Brain pericyte (primary cell): ENCODE results near the gene RAB40B.

Experiments used
- DNase-seq: peaks from one replicate; pipeline ENCODE4 v3.0.0-alpha.2; 2012; ENCODE audit warnings: low read depth, low spot score

The RAB40B gene

DNA sequence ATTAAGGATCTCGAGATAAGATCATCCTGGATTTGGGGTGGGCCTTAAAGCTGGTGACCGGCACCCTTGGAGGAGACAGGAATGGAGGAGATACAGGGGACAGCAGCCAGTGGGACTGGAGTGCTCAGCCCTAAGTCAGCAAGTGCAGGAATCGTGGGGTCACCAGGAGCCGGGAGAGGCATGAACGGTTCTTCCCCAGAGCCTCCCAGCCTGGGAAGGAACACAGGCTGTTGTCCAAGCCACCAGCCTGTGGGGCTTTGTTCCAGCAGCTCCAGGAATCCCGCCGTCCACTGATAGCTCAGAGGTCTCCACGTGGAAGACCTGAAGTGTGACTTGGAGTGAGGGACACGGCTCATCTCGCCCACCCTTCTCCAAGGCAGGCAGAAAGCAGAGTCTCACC lies 47.8 kb downstream of the RAB40B start:
- DNase-seq: no peak

DNA sequence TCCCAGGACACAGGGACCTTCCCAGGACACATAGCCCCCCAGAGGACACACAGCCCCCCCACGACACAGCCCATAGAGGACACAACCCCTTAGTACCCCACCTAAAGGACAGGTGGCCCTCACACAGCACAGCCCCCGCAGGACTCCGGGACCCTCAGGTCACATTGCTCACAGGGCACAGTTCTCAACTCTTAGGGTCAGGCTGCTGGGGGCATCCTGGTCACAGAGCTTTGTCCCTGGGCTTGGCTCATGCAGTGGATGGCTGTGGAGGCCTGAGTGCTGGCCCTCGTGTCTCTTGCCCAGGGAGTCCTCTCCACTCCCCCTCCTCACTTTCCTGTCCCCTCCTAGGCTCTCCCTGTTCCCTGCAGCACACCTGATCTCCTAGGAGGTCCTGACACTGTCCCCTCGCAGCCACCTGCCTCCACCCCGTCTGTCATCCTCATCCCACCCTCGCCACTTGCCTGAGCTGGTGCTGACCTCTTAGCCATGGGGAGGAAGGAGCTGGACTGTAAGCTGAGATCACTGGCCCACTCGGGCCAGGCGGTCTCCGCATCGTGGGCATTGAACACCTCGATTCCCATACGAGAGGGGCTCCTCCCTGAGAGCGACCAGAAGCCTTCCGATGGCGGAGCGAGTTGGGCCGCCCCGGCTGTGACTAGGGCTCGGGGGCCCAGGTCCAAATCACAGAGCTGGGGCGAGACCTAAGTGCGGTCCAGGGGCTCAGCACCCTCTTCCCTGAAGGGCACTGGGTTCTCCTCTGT lies 48.8 kb downstream of the RAB40B start:
- DNase-seq: no peak

DNA sequence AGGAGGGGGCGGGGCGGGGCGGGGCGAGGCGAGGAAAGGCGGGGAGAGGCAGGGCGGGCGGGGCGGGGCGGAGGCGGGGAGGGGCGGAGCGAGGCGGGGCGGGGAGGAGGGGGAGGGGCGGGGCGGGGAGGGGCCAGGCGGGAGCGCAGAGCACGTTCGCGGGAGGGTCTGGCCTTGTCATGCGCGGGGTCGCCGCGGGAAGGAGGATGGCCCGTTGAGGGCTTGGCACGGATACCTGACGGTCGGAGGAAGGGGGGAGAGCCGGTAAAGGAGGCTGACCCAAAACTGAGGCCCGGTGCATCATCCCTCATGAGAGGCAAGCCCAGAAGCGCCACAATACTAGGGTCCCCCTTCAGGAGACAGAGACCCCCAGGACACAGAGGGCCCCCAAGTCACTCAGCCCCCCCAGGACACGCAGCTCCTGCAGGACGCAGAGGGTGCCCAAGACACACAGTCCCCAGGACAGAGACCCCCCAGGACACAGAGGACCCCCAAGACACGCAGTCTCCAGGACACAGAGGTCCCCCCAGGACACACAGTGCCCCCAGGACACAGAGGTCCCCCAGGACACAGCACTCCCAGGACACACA lies 49.7 kb downstream of the RAB40B start:
- DNase-seq: no peak

DNA sequence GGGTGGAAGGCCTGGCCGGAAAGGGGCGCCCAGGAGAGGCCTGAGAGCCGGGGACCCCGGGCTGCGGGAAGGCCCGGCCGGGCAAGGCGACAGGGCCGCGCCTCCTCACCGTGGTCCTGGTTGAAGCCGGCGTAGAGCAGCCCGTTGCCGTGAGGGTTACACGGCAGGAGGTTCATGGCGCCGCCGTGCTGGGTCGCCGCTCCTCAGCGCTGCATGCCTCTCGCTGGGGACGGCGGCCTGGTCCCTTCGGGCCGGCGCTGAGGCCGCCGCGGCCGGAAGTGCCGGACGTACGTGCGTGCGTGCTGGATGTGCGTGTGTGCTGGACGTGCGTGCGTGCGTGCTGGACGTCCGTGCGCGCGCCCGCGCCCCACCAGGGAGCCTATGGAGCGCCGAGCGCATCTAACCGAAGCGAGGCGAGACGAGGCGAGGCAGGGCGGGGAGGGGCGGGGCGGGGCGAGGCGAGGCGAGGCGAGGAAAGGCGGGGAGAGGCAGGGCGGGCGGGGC lies 50.3 kb downstream of the RAB40B start, which contains the start of gene WDR45B:
Gene WDR45B (minus strand): TSS at position 280 of the 504 bp plus-strand sequence. CDS start 104 bp downstream, at position 176.
- peak; percentile 88 for DNase-seq

DNA sequence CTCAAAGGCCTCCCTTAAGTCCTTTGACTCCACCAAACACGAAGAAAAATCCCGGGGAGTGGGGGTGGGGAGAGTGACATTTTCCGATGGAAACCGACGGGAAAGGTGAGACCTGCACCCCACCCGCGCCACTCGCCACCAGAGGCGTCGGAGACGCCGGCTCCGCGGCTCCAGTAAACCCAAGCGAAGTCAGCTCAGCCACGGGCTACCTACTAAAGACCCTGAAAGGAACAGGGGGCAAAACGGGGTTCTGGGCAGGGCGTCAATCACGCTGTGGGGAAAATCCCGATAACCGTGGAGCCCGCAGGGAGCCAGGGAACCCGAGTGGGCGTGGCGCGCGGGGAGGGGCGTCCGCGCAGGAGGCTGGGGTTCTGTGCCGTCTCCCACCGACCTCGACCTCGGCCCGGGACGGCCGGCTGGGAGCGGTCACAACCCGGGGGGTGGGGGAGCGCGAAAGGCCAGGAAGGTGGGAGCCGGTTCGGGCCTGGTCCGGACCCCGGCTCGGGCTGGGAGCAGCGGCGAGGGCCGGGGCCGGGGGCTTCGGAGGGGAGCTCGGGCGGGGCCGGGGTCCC lies 50.8 kb downstream of the RAB40B start:
- no peak for DNase-seq

DNA sequence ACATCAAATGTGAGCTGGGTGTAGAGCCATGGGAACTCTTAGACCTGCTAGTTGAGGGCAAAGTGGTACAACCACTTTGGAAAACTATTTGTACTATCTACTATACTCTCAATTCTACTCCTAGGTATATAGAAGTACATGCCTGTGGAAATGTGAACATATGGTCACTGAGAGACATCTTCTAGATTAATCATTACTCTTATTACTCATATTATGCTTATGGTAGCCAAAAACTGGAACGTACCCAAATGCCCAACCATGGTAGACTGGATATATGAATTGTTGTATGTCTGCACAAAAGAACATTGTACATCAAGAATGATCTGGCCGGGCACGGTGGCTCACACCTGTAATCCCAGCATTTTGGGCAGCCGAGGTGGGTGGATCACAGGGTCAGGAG lies 53.0 kb downstream of the RAB40B start:
- no peak for DNase-seq

GRCh38 chr17:82644148-82644547 lies 54.4 kb downstream of the RAB40B start:
- no peak for DNase-seq

DNA sequence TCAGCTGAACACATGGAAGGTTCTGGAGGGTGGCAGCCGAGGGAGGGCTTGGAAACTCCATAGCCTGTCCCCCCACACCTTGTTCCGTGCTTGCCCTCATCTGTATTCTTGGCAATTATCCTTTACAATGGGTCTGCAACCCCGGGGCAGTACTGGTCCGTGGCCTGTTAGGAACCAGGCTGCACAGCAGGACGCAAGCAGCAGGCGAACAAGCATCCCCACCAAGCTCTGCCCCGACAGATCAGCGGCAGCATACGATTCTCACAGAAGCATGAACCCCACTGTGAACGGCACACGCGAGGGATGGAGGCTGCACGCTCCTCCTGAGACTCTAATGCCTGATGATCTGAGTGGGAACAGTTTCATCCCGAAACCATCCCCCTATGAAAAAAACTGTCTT lies 56.5 kb downstream of the RAB40B start:
- DNase-seq: no peak

- DNase-seq: no peak
These were observed 58.5 kb downstream of the RAB40B start for GRCh38 chr17:82640036-82640435.

- DNase-seq: no peak
These were observed 58.9 kb downstream of the RAB40B start for GRCh38 chr17:82639628-82640027.

DNA sequence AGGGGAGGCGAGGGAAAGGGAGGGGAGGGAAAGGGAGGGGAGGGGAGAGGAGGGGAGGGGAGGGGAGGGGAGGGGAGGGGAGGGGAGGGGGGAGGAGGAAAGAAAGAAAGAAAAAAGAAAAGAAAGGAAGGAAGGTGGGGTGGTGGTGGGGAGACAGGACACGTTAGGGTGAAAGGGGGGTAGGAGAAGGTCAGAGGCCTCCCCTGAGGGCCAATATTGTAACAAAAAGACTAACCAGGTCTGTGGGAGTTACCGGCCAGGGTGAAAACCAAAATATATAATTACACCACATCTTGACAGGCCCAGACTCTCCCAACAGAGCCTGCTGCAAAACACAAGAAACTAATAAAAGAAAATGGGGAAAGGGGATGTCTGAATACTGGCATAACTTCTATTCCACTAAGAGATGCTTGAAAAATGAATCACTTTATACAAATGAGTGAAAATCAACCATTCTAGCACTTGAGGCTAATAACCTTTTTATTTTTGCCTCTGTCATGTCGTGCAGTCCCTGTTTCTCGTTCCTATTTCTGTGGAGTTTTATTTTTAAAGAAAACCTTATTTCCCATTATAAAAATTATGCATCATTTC lies 60.2 kb downstream of the RAB40B start:
- no peak for DNase-seq

DNA sequence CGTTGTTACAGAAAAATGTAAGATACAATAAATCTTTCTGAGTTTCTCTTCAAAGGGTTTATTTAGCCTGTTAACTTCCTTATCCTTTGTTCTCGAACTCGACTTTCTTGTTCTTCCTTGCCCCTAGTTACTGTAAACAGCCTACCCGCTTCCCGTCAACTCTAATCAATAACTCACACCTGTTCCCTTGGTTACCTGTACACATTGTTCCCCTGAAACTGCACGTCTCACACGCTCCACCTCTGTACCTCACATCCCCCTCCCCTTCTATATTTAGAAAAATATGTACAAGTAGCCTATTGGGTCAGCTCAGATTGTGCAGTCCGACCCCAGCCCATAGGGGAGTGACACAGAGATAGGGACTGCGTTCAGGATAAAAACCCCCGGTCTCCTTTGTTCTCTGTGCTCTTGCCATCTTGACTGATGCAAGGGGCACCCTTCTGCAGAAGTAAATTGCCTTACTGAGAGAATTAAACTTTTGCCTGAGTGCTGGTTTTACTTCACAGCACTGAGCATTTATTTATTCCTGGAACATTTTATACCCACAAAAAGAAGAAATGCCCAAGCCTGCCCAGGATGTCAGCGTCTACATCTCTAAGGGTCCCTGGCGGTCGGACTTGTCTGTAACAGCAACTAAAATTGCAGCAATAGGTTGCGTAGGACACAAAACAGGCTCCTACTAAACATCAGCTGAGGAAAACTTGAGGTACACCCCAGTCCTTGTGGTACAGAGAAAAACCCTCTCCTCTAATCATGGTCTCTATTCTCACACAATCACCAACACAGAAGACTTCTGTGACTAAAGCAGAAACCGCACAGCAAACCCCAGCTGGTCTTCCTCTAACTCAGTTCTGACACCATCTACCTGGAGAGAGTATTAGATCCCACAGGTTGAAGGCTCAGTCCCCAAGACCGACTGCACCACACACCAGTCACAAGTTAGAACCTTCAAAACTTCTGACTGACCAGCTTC lies 61.6 kb downstream of the RAB40B start:
- DNase-seq: no peak

DNA sequence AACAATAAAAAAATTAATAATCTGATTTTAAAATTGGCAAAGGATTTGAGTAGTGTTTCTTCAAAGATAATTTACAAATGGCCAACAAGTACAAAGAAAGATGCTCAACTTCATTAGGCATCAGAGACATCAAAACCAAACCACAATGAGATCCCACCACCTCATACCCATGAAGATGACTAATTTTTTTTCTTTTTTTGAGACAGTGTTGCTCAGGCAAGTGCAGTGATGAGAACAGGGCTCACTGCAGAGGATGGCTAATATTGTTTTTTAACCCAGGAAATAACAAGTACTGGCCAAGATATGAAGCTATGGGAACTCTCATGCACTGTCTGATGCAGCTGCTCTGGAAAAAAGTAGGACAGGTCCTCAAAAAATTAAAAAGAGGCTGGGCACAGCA lies 65.2 kb downstream of the RAB40B start:
- no peak for DNase-seq

DNA sequence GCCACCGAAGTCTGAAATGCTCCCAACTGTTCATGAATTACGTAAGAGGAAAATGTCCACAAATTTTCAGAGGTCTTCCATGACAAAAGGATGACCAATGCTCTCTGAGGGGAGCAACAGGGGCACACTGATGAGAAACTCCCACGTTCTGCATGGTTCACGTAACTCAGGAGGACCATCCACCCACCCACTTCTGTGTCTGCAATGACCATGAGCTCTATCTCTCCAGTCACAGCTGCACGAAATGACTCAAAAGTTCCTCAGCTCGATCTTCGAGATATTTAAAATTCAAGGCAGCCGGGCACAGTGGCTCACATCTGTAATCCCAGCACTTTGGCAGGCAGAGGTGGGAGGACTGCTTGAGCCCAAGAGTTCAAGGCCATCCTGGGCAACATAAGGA lies 66.0 kb downstream of the RAB40B start:
- no peak for DNase-seq

DNA sequence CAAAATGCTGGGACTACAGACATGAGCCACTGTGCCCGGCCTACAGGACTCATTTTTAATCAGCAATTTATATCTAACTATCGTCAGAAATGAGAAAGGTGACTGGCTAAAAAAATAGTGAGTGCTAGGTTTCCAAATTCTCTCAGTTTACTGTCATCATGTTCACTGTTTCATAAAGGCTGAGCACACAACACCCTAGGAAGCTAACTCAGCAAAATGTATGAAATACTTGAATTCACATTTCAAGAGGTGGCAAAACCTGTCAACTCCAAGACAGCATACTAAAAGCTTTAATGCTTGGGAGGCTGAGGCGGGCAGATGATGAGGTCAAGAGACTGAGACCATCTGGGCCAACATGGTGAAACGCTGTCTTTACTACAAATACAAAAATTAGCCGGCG lies 67.0 kb downstream of the RAB40B start:
- no peak for DNase-seq

DNA sequence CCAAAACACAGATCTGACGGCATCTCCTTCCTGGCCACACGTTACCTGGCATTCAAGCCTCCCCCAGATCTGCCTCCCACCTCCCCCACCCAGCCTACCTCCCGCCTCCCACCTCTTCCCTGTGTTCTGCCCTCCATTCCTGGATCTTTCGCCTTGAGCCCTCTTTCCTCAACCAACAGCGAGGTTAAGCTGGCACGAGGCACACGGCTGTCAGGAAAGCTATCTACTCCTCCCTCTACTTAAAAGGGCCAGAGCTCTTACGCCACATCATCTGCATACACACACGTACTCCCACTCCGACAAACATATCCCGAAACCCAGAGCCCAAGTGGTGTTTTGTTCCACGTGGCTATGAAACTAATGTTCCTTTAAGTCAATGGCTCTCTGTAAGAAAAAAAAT lies 68.3 kb downstream of the RAB40B start:
- DNase-seq: no peak

DNA sequence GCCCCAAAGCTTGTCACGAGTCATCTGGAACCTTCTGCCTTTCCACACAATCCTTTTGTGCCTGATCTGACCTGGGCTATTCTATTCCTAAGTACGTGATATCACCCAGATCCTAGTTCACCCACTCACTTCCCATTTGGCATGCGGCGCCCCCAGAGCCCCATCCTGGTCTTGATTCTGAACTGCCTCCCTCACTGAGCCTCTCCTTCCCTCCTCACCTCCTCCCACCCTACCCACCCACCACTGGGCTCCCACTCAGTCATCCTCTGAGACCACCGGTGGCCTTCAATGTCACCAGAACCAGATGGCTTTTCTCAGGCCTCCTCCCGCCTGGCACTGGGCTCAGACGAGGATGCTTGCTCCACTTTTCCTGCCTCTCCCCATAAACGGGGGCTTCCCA lies 68.8 kb downstream of the RAB40B start:
- DNase-seq: no peak

- DNase-seq: no peak
These were observed 71.1 kb downstream of the RAB40B start for GRCh38 chr17:82627405-82627804.

DNA sequence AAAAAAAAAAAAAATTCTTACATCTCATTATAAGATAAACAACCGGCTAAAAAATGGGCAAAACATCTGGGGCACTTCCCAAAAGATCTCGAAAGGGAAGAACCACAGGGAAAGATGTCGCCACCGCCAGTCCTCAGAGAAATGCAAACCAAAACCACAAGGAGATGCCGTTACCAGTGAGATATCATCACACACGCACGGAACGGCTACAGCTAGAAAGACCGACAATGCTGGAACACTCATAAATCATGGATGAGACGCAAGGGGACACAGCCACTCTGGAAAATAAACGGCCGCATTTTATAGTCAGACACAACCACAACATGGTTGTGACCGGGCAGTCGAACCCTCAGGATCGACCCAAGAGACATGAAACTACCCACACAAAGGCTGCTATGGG lies 74.8 kb downstream of the RAB40B start:
- DNase-seq: no peak

DNA sequence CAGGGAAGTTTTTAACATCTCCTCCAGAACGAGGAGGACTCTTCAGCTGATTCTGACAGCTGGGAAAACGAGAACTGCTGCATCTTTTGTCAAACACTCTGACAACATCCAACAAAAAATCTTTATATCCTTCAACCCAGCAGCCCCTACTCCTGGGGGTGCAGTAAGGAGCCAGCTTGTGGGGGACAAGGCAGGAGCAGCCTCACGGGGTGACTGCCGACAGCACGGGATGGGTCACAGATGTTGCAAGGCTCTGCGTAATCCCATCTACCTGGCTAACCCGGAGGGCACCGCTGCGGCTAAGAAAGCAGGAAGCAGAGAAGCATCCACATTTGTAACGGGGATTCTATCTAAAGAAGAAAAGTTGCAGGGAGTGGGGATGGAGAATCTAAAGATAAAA lies 78.9 kb downstream of the RAB40B start:
- no peak for DNase-seq

DNA sequence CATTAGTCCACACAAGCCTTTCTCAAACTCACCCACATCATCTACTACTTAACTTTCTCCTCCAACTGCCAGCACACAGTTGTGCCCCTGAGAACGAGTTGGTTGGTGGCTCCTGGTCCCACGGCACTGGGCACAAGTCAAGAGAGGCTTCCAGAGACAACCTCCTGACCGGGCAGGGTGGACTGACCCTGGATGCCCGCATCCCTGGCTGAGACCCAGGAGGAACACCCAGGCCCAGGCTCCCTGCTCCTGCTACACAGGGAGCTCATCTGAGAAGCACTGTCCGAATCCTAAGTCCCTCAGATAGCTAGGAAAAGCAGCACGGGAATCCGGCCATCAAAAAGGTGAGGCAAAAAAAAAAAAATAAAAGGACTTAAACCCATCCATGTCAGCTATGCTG lies 79.3 kb downstream of the RAB40B start:
- no peak for DNase-seq
